Spleen (tissue), 7 donors: ENCODE data around the gene CILP2.

Experiments
- CTCF ChIP-seq, 11 experiments: fragments of 200-600 bp in 7 of 11; fragments of 450-650 bp in 4 of 11; sonication (generic) in 4 of 11; IDR thresholded peaks in 8 of 11; conservative IDR thresholded peaks in 3 of 11; 1 replicate in 7 of 11; 2 replicates in 4 of 11; pipeline versions ENCODE4 v1.4.0 to v1.8.0; 2016 to 2021; ENCODE audit warnings: antibody characterized with exemption in 11 of 11, inconsistent platforms in 4 of 11, mild to moderate bottlenecking in 1 of 11
- POLR2A ChIP-seq, 3 donors: fragments of 450-650 bp; IDR thresholded peaks; one replicate each; pipeline ENCODE4 v1.5.1; 2017; ENCODE audit warnings: antibody characterized with exemption in 3 of 3, mild to moderate bottlenecking in 1 of 3
- donor health status: DM: no; HTN: no; CAD: no; lungs with moderate emphysema.
- donor health status: DM: no; HTN: no; CAD: no.
- donor health status: DM: no; HTN: no; CAD: no.

DNA sequence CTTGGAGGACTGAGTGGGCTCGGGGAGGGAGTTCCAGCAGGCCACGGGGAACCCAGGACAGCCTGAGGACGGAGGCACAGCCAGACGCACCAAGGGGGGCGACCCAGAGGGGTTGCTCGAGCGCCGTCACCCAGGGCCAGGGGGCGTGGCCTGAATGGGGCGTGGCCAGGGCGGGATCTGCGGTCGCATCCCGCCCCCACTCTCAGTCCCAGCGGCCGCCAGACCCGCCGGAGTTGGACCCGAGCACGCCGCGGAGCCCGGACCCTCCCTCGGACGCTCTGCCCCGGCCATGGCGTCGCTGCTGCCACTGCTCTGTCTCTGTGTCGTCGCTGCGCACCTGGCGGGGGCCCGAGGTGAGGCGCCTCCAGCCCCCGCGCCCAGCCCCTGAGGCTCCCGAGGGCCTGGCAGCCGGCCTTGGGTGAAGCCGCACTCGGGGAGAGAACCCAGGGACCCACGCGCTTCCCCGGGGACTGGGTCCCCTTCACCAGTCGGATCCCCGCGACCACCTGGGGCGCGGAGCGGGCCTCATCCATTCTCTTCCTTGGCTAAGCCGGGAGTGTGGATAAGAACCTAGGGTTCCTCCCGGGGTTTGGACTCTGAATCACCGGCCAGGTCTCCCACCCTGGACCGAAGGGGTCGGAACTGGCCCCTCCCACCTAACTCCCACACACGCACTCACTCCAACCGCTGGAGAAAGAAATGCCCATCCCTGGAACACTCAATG lies at the start of gene CILP2:
- TF ChIP-seq CTCF (IDR thresholded peaks at IDR 0.05 in 8 of 11, conservative IDR thresholded peaks at IDR 0.05 in 3 of 11) (no peak), POLR2A (IDR thresholded peaks at IDR 0.05) (no peak)
